Measurements from ENCODE around the gene KCNJ9.

GRCh38 chr1:160076295-160076694 is 5.0 kb upstream of the KCNJ9 start:
- no peak for TF ChIP-seq SUZ12 (IDR thresholded peaks at IDR 0.05)
- no peak for TF ChIP-seq SP1 (IDR thresholded peaks at IDR 0.05)
- TF ChIP-seq FOXM1 (IDR thresholded peaks at IDR 0.05; ENCODE audit: borderline replicate concordance) = no peak

Data from HEK293T (cell line).